HG02938 (cell line): Measurements from ENCODE around the gene FGD5.

ENCODE experiments used
- ATAC-seq: cut with Tn5 transposase; IDR thresholded peaks from one replicate; pipeline ENCODE4 v1.9.1; 2021; ENCODE audit warnings: mild to moderate bottlenecking, moderate library complexity; ENCODE audit not compliant: unreplicated experiment

FGD5 gene

GRCh38 chr3:14849638-14850230, 31.0 kb downstream of the FGD5 start:
- no peak for ATAC-seq

- ATAC-seq = no peak
Observed at GRCh38 chr3:14852058-14852594, 33.4 kb downstream of the FGD5 start.

- no peak for ATAC-seq
Observed at GRCh38 chr3:14852717-14853116, 34.0 kb downstream of the FGD5 start.

GRCh38 chr3:14853271-14853951, 34.6 kb downstream of the FGD5 start:
- no peak for ATAC-seq

- ATAC-seq = no peak
Observed at GRCh38 chr3:14857506-14857905, 38.7 kb downstream of the FGD5 start.

- no peak for ATAC-seq
Observed at GRCh38 chr3:14858105-14858504, 39.3 kb downstream of the FGD5 start.

GRCh38 chr3:14859880-14860279, 41.1 kb downstream of the FGD5 start:
- no peak for ATAC-seq

- no peak for ATAC-seq
Observed at GRCh38 chr3:14861031-14861430, 42.3 kb downstream of the FGD5 start.

- ATAC-seq = no peak
Observed at GRCh38 chr3:14861446-14862302, 42.9 kb downstream of the FGD5 start.

- no peak for ATAC-seq
Observed at GRCh38 chr3:14862303-14862660, 43.5 kb downstream of the FGD5 start.

GRCh38 chr3:14862661-14863230, 44.0 kb downstream of the FGD5 start:
- no peak for ATAC-seq

GRCh38 chr3:14863333-14864100, 44.8 kb downstream of the FGD5 start:
- ATAC-seq = no peak

GRCh38 chr3:14864131-14864530, 45.4 kb downstream of the FGD5 start:
- ATAC-seq = no peak

GRCh38 chr3:14866627-14867026, 47.9 kb downstream of the FGD5 start:
- no peak for ATAC-seq

- no peak for ATAC-seq
Observed at GRCh38 chr3:14867936-14868570, 49.3 kb downstream of the FGD5 start.

GRCh38 chr3:14869917-14870782, 51.4 kb downstream of the FGD5 start:
- ATAC-seq = no peak

- ATAC-seq = no peak
Observed at GRCh38 chr3:14870783-14871060, 52.0 kb downstream of the FGD5 start.

- no peak for ATAC-seq
Observed at GRCh38 chr3:14871456-14872200, 52.9 kb downstream of the FGD5 start.

- ATAC-seq = no peak
Observed at GRCh38 chr3:14872706-14873105, 53.9 kb downstream of the FGD5 start.
